GM21529 (cell line): ENCODE data around the gene PHLPP1.

ENCODE experiments used
- ATAC-seq: cut with Tn5 transposase; IDR thresholded peaks from one replicate; pipeline ENCODE4 v1.9.1; 2021; ENCODE audit not compliant: unreplicated experiment

Gene PHLPP1

DNA sequence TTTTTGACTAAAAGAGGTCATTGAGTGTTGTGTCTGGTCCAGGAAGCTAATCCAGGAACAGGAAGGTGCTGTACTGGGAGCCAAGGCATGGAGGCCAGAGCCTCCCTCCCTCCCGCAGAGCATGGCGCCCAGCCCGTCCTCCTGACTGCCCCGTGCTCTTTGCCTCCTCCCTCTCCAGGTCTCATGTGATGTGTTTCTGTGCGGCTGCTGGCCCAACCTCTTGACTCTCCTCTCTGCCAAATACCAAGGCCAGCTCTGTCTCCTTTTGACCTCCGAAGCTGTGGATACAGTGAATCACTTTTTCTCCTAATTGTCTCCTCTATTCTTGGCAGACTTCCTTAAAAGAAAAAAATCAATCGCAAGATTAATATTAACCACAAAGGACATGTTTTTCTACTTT, 284.1 kb downstream of the PHLPP1 start:
- ATAC-seq: no peak

DNA sequence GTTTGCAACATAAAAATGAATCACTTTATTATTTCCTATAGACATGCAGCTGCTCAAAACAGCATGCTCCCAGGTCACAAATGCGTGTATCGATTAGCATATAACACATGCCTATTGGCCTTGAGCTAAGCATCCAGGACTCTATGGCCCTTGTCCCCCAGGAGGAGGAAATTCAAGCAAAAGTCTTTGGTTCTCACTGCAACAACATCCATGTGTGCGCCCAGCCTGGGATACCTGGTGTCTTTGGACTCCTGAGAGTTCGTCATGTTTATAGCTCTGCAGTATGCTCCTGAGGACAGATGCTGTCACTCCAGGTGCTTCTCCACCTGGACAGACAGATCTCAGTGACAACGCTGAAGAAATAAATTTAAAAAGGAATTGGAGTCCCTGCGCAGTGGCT, 284.6 kb downstream of the PHLPP1 start:
- no peak for ATAC-seq

DNA sequence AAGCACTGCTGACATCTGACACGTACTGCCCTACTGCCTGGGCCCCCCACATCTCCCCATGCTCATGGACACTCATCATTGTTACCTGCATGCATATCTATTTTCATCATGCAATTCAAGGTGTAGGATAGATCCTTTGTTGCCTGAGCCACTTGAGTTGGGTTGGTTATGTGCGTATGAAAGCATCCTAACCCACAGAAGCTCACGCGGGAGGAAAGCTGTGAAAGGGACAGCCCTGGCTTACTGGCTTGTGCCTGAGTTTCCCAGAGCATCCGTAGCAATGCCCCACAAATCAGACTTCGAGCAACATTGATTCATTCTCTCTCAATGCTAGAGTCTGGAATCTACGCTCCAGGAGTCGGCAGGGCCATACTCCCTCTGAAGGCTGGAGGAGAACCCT, 285.5 kb downstream of the PHLPP1 start:
- ATAC-seq: no peak

- ATAC-seq: no peak
Measured at GRCh38 chr18:63001861-63002260, 286.5 kb downstream of the PHLPP1 start.

GRCh38 chr18:63002305-63002704, 287.0 kb downstream of the PHLPP1 start:
- ATAC-seq: no peak

DNA sequence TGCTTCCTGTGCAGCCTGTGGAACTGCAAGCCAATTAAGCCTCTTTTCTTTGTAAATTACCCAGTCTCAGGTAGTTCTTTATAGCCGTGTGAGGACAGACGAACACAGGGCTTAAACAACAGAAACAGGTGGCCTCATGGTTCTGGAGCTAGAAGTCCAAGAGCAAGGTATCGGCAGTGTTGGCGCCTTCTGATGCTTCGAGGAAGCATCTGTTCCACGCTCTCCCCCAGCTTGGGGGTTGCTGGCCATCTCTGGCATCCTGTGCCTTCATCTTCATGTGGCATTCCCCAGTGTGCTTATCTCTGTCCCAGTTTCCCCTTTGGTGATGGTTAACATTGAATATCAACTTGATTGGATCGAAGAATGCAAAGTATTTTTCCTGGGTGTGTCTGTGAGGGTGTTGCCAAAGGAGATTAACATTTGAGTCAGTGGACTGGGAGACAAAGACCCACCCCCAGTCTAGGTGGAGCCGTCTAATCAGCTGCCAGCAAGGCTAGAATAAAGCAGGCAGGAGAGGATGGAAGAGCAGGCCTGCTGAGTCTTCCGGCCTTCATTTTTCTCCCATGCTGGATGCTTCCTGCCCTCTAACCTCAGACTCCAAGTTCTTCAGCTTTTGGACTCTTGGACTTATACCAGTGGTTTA, 287.6 kb downstream of the PHLPP1 start:
- ATAC-seq: no peak

DNA sequence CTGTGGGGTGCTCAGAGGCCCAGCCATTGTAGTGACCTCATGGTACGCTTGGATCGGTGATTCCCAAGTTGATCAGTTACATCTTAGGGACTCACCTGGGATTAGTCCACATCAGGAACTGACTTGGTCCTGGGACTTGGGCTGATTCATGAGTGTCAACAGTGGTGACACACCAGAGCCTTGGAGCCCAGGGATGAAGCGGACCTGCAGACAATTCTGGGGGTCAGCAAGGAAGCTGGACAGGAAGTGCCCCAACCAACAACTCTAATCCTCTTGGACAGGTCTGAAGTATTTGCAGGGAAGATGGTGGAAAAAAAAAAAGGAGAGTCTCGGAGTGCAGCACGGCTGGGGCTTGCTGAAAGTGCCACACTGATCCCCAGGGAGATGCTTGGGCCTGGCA, 288.6 kb downstream of the PHLPP1 start:
- ATAC-seq: no peak

GRCh38 chr18:63004466-63005089, 289.2 kb downstream of the PHLPP1 start:
- ATAC-seq: no peak

DNA sequence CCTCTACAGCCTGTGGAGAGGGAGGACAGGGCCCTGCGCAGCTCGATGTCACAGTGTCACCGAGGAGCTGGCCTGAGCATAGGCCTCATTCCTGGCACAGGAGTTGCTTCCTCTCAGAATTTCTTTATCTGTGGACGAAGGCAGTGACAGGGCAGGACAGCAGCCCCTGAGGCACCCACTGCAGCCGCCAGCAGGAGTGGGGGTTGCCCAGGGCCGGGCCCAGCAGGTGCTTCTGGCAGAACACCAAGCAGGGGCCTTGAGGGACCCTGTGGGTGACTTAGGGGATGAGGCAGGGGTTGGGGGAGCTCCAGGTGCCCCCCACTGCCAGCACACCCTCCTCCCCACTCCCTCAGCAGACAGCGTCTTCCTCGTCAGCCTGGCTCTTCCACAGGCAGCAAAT, 290.0 kb downstream of the PHLPP1 start:
- no peak for ATAC-seq

DNA sequence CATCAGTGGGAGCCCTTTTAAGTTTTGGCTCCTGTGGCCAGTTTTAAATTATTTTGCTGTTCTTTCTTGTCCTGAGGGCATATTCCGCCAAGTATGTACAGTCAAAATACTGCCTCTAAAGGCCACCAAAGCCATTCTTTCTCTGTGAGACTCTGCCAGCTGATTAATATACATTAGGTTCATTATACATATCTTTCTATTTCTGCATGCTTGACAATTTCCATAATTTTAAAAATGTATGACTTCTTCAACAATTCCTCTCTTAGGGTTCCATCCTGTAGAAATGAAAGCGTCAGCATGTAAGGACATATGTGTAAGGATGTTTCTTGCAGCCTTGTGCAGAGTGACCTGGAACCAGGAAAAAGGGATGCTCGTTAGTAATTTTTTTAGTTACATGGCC, 291.9 kb downstream of the PHLPP1 start:
- no peak for ATAC-seq

GRCh38 chr18:63016270-63016669, 300.9 kb downstream of the PHLPP1 start:
- ATAC-seq: no peak

DNA sequence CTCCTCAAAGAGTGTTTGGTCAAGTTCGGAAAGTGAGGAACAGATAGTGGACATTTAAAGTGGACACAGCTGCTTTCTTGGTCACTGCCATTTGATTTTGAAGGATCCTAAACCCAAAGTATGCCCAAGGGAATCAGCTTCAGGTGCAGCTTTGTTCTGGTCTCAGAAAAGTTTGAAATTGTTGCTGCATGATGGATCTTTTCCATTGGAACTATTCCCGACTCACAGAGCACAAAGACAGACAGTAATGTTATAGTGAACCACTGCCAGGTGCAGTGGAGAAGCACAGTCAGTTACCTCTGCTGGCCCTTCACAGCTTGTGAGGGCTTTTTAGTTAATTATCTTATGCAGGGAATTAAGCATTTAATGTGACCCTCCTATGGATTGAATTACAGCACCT, 301.7 kb downstream of the PHLPP1 start:
- no peak for ATAC-seq

DNA sequence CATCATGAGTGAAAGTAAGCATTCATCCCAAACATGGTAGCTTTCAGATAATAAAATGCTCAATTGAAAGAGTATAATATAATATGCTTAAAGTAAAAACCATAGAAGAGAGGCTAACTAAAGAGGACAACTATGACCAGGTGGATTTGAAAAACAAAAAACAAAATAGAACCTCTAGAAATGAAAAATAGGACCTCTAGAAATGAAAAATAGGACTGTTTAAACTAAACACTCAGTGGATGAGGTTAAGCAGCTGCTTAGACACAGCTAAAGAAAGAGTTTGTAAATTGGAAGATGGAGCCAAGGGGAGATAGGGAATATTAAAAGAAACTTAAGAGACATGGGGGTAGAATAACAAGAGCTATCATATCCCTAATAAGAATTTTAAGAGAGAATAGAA, 302.6 kb downstream of the PHLPP1 start:
- no peak for ATAC-seq

DNA sequence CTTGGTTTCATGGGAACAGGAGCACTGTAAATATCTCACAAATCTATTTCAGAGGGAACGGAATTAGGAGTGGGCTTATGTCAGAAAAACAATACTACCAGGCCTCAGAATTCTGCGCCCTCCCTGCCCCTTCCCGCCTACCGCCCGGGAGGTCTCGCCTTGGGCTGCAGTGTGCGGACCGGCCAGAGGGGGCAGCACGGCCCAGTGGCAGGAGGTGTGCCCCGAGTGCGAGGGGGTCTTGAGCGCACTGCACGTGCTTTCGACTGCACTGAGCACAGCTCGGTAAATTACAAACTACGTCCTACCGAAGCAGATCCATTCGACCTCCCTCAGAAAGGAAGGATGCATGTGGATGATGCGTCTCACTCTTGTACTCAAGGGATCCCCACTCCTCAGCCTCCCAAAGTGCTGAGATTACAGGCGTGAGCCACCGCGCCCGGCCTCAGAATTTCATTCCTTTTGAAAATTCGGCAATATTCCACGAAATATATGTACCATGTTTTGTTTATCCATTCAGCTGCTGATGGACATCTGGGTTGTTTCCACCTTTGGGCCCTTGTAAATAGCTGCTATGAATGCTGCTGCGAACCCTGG, 307.2 kb downstream of the PHLPP1 start:
- no peak for ATAC-seq

DNA sequence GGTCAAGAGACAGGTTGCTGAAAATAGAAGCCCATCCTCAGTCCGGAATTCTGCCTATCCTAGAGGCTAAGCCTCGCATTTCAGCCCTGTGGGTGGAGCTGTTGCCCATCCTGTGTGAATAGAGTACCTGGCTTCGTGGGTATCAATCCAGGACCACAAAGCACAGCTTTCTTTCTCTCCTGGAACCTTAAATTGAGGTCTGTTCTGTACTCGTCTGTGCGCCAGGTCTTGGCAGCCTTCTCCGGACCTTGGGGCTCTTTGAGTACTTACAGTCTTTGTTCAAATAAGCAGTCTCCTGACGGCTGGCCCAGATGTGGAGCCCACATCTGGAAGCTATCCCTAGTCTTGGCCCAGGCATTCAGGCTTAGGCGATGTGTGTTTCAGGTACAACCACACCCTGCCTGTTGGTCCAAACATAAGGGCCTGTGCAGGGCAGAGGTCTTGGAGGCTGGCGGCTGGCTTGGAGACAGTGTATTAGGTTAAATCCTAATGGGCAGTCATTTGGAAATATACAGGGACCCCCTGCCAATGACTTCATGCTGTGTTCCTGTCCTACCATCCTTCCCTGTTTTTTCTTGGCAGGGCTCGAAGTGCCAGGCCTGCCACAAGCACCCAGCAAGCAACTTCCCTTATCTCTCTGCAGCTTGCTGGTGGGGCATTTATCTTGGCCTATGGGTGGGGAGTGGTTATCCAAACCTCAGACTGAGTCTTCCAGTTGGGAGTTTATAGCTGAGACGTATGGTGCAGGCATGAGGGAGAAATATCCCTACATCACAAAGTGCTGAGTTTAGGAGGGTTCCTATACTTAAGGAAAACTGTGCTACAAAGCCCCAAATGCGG, 310.1 kb downstream of the PHLPP1 start:
- no peak for ATAC-seq

DNA sequence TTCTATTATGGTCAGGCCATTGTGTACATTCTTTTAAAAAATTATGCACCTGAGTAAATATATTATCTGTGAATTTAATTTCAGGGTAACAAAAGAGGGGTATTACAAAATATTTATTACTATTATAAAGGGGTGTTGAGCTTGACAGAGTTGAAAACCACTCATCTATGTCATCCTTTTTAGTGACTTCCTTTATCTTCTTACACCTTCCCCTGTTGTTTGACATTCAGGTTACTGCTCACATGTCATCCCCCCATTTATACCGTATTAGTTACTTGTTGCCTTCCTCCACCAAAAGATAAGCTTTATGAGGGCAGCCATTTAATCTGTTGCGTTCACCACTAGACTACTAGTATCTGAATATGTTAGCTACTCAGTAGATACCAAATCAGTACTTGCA, 313.0 kb downstream of the PHLPP1 start:
- no peak for ATAC-seq
